AG10803 (cell line): ENCODE measurements around the gene SDHAF3.

Experiments
- DNase-seq: peaks from one replicate; pipeline ENCODE4 v3.0.0; 2010; ENCODE audit warnings: low read depth
- H3K4me3 ChIP-seq: 2 replicates; pipeline ENCODE4 v1.5.1; 2011; ENCODE audit warnings: mild to moderate bottlenecking, low read length, control low read depth
- CTCF ChIP-seq: conservative IDR thresholded peaks from 2 replicates; pipeline ENCODE4 v1.5.1; 2011; ENCODE audit warnings: mild to moderate bottlenecking, low read length, control low read depth, inconsistent platforms

SDHAF3 gene

GRCh38 chr7:97219237-97219636 is 101.7 kb downstream of the SDHAF3 start:
- DNase-seq, result no peak
- no peak for TF ChIP-seq CTCF
- H3K4me3 ChIP-seq, result no peak overlapping the region

GRCh38 chr7:97224316-97224715 is 106.8 kb downstream of the SDHAF3 start:
- no peak overlapping the region for H3K4me3 ChIP-seq
- DNase-seq, result no peak
- no peak for TF ChIP-seq CTCF

GRCh38 chr7:97226541-97226940 is 109.0 kb downstream of the SDHAF3 start:
- no peak overlapping the region for H3K4me3 ChIP-seq
- DNase-seq, result no peak
- TF ChIP-seq CTCF, result no peak
